Measurements from ENCODE around the gene GALM. TPM values are rescaled to one million over a fixed set of nuclear protein-coding genes. Genes with fewer than 3 reads are reported as not detected.
"Not testable (repeated sequence)": the region's sequence is repeated elsewhere in the genome, so short reads cannot be mapped to it uniquely, and the experiment has no call there.

GALM gene
- total RNA-seq, 1 experiment from 2014 or later: 48.7 TPM

- POLR2A ChIA-PET: no interaction called here
- Mint-ChIP-seq H3K36me3 (ENCODE audit: insufficient read depth, unreplicated experiment) (no peaks in the 10 kb centered on the region), H3K27me3 (ENCODE audit: insufficient read depth, unreplicated experiment) (no peaks in the 10 kb centered on the region), H3K27ac (ENCODE audit: unreplicated experiment) (no peak overlapping the region), H3K9me3 (ENCODE audit: unreplicated experiment) (peaks cover 8% of the 10 kb centered on the region), H3K4me3 (ENCODE audit: unreplicated experiment) (no peak overlapping the region), H3K4me1 (ENCODE audit: low read depth, unreplicated experiment) (peaks cover 10% of the 10 kb centered on the region)
- Histone ChIP-seq H3K4me3 (ENCODE audit: low read depth, low read length) (no peak overlapping the region), H3K36me3 (ENCODE audit: control insufficient read depth, insufficient read depth, low read length) (no peaks in the 10 kb centered on the region), H3K9me3 (peaks cover 7% of the 10 kb centered on the region; the same call in 1 of the 2 replicates), H3K27me3 (replicated peaks; ENCODE audit: control insufficient read depth, insufficient read depth, low read length) (no peaks in the 10 kb centered on the region), H3K4me1 (no peaks in the 10 kb centered on the region)
- no TSS peak for BruUV-seq (replicated peaks)
- CTCF ChIA-PET: no interaction called here
- no peak for DNase-seq
- intact Hi-C loops (cut with micrococcal nuclease; ENCODE audit: unreplicated experiment): no loop called here
- TF ChIP-seq, protein P1, sequence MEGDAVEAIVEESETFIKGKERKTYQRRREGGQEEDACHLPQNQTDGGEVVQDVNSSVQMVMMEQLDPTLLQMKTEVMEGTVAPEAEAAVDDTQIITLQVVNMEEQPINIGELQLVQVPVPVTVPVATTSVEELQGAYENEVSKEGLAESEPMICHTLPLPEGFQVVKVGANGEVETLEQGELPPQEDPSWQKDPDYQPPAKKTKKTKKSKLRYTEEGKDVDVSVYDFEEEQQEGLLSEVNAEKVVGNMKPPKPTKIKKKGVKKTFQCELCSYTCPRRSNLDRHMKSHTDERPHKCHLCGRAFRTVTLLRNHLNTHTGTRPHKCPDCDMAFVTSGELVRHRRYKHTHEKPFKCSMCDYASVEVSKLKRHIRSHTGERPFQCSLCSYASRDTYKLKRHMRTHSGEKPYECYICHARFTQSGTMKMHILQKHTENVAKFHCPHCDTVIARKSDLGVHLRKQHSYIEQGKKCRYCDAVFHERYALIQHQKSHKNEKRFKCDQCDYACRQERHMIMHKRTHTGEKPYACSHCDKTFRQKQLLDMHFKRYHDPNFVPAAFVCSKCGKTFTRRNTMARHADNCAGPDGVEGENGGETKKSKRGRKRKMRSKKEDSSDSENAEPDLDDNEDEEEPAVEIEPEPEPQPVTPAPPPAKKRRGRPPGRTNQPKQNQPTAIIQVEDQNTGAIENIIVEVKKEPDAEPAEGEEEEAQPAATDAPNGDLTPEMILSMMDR (IDR thresholded peaks at IDR 0.05; ENCODE audit: insufficient read depth in 1 of 2, low read depth in 1 of 2, low read length in 1 of 2, severe bottlenecking in 1 of 2, unreplicated experiment in 1 of 2): no peak
Measured at GRCh38 chr2:38643021-38643671, 22.8 kb upstream of the GALM start.

DNA sequence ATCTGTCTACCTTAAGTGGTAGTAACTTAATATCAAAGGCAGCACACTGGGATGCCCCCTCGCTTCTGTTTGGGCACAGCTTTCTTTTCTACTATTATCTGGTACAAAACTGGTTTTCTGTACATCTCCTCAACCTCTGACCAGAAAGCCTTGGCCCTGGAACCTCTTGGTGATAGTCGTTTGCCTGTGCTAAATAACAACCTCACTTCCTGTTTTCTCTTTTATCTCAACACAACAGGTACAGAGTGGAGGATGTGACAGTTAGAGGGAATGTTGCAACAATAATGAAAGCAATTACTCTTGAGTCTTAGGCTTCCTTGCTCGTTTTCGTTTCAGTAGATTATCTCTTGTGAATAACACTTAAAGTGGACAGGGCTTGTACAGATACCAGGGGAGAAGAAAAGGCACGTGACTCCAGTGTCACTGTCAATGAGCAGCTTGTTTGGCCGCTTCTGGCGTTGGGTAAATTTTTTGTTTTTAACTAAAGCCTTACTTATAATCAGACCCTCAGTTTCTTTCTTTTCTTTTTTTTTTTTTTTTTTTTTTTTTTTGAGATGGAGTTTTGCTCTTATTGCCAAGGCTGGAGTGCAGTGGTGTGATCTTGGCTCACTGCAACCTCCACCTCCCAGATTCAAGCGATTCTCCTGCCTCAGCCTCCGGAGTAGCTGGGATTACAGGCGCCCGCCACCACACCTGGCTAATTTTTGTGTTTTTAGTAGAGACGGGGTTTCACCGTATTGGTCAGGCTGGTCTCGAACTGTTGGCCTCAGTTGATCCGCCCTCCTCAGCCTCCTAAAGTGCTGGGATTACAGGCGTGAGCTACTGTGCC, 22.0 kb upstream of the GALM start:
- H3K4me3 ChIP-seq (ENCODE audit: low read depth, low read length); POLR2A ChIA-PET; intact Hi-C loops (cut with micrococcal nuclease; ENCODE audit: unreplicated experiment); H3K36me3 Mint-ChIP-seq (ENCODE audit: insufficient read depth, unreplicated experiment); H3K27me3 Mint-ChIP-seq (ENCODE audit: insufficient read depth, unreplicated experiment); H3K36me3 ChIP-seq (ENCODE audit: control insufficient read depth, insufficient read depth, low read length); DNase-seq; H3K4me1 ChIP-seq; H3K27ac Mint-ChIP-seq (ENCODE audit: unreplicated experiment); CTCF ChIA-PET; H3K27me3 ChIP-seq (replicated peaks; ENCODE audit: control insufficient read depth, insufficient read depth, low read length); H3K9me3 ChIP-seq; H3K9me3 Mint-ChIP-seq (ENCODE audit: unreplicated experiment); H3K4me3 Mint-ChIP-seq (ENCODE audit: unreplicated experiment); BruUV-seq (replicated peaks): not testable (repeated sequence)
- H3K4me1 Mint-ChIP-seq (ENCODE audit: low read depth, unreplicated experiment): peaks cover 12% of the 10 kb centered on the region

DNA sequence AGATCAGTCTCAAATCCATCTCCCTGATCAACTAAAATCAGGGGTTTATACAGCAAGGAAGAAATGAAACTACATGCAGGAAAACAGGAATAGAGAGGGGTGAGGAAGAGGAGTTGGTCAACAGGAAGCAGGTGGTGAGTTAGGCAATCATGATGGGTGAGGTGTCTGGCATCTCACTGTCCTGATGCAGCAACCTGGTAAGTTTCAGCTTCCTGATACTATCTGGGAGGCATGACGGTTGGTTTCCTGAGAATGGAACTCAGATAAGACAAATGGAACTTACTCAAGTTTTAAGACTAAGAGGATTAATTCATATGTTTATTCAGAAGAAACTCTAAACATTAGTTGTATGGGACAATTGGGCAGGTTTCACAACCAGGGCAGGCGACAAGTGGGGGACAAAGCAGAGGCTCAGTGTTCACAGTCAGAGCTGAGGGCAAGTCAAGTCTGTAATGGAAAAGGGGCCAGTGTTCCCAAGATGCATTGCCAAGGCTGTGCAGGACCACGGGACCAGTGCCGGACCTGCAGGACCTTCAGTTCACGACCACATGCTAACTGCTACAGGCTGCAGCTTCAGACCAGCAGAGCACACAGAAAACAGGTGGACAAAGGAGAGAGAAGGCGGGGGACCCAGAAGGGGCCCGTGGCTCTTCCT, 17.7 kb upstream of the GALM start:
- Histone ChIP-seq H3K9me3 (peaks cover 6% of the 10 kb centered on the region; the same call in 1 of the 2 replicates), H3K27me3 (replicated peaks; ENCODE audit: control insufficient read depth, insufficient read depth, low read length) (no peaks in the 10 kb centered on the region), H3K4me3 (ENCODE audit: low read depth, low read length) (no peak overlapping the region), H3K36me3 (ENCODE audit: control insufficient read depth, insufficient read depth, low read length) (no peaks in the 10 kb centered on the region), H3K4me1 (no peaks in the 10 kb centered on the region)
- Mint-ChIP-seq H3K9me3 (ENCODE audit: unreplicated experiment) (peaks cover 9% of the 10 kb centered on the region), H3K27ac (ENCODE audit: unreplicated experiment) (no peak overlapping the region), H3K4me3 (ENCODE audit: unreplicated experiment) (no peak overlapping the region), H3K4me1 (ENCODE audit: low read depth, unreplicated experiment) (peaks cover 7% of the 10 kb centered on the region), H3K36me3 (ENCODE audit: insufficient read depth, unreplicated experiment) (no peaks in the 10 kb centered on the region), H3K27me3 (ENCODE audit: insufficient read depth, unreplicated experiment) (no peaks in the 10 kb centered on the region)
- TF ChIP-seq, protein P1 (IDR thresholded peaks at IDR 0.05; ENCODE audit: insufficient read depth in 1 of 2, low read depth in 1 of 2, low read length in 1 of 2, severe bottlenecking in 1 of 2, unreplicated experiment in 1 of 2): no peak
- POLR2A ChIA-PET: no interaction called here
- CTCF ChIA-PET: no interaction called here
- no TSS peak for BruUV-seq (replicated peaks)
- intact Hi-C loops (cut with micrococcal nuclease; ENCODE audit: unreplicated experiment): no loop called here
- DNase-seq: no peak
